HG03108 (cell line): Measurements from ENCODE around the gene GAMT.
"Not testable (repeated sequence)": the region's sequence is repeated elsewhere in the genome, so short reads cannot be mapped to it uniquely, and the experiment has no call there.

Source experiments
- ATAC-seq: cut with Tn5 transposase; IDR thresholded peaks from one replicate; pipeline ENCODE4 v1.9.1; 2021; ENCODE audit warnings: moderate library complexity; ENCODE audit not compliant: unreplicated experiment

The GAMT gene

DNA sequence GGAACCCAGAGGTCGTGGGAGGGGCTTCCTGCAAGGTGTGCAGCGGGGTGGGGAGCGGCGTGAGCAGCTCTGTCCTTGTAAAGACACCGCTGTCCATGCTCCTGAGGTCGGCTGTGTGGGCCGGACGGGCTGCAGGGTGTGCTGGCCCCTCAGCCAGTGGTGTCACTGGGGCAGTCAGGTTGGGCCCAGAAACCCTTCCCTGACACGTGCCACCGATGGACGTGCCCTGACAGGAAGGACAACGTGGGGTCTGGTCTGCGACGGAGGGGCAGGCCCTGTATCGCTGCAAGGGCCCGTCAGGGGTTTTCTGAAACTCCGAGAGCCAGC lies 32.7 kb upstream of the GAMT start:
- ATAC-seq, result no peak

DNA sequence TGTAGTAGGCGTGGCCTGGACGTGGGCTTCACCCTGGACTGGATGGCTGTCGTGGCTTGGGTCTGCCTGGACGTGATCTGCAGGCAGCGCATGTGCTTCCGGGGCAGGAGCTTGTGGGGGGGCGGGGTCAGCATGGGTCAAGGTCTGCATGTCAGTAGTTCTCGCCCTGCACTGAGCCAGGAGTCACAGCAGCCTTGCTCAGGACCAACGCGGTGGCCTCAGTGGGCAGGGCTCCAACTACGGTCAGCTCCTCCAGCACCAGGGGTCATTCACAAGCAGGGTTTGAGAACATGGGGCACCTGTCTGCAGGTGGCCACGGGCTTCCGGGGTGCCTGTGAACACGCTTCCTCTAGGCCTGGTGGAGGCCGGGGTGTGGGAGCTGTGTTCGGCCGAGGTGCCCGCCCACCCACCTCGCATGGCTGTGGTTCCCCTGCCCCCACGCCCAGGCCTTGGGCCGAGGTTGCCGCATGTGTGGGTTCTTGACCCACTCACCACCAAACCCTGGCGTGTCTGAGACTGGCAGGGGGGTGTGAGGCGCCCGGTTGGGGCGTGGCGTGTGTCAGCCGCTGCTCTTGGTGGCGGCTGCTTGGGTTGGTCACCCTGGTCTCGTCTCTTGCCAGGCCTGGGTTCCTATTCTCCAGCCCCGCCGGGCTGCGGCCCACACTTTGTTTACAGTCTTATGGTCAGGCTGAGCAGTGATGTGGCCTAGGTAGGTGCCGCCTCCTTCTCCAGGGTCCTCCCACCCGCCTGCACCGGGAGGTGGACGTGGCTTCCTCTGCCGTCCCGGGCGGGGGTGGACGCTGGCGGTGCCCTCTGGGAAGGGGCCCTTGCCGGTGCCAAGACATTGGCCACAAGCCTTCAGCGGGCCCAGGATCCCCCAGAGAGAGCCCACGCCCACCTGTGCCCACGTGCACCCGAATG lies 32.0 kb upstream of the GAMT start:
- no peak for ATAC-seq

DNA sequence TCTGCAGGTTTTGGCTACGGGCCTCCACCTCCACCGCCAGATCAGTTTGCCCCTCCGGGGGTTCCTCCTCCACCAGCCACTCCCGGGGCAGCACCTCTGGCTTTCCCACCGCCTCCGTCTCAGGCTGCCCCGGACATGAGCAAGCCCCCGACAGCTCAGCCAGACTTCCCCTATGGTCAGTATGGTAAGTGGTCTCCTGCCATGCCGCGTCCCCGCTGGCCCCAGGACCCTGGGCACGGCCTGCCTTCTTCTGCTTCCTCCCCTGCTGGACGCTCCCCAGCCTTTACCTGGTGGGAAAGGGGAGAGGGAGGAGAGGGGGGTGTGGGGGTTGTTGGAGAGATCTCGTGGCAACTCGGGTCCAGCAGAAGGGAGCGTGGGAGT lies 31.2 kb upstream of the GAMT start:
- ATAC-seq, result no peak

DNA sequence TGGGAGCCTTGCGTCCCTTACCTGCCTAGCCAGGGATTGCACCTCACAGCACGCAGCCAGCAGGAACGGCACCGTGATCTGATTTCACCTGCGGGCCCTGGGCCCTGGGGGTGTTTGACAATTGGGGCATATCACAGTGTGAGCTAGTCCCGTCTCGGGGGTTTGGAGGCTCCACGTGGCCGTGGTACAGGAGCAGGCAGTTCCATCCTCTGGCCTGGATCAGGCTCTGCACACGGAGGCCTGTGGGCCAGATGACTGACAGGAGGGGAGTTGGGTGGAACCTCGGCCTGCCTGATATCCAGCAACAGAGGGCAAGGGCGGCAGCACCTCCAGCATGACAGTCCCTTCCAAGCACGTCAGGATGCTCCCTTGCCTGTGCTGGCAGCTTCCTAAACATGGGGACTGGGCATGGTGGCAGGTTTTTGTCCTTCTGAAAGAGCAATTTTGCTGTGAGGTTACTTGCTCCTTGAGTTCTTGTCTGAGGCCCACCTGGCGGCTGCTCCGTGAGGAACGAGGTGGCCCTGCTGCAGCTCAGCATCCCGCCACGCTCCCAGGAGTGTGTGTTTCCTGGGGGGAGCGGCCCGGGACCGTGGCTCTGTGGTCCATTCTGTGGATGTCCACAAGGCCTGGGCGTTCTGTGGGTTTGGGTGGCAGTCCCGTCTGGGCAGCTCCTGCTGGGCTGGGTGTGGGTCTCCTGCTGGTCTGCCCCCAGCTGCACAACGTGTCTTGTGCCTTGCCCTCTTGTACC lies 30.6 kb upstream of the GAMT start:
- ATAC-seq, result no peak

DNA sequence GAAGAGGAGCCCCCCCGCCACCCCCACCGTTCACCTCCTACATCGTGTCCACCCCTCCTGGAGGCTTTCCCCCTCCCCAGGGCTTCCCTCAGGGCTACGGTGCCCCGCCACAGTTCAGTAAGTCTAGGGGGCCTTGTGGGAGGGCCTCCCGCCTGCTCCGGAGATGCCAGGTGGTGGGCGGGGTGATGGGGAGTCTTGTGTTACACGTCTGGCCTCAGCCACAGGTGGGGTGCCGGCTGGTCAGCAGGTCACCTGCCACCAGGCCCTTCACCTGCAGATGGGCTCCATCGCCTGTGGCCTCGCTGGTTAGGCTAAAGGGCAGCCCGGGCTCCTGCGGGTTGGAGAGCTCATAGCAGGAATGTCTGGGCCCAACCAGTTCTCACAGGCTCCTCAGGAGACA lies 28.9 kb upstream of the GAMT start:
- ATAC-seq, result no peak

DNA sequence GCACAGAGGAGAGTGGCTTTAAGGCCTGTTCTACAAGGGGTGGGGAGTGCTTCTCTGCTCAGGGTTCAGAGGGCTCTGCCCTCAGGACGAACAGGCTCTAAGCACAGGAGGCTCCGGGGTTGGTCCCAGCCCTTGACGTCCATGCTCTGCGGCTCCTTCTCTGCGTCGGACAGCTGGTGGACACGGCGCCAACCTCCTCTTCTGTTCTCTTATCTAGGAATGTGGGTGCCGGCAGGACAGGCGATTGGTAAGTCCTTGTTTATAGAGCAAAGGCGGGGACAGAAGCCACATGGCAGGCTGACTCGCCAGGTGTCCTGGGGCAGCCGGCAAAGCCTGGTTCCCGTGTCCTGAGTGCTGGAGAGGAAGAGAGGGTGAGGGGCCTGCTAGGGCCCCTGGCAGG lies 28.4 kb upstream of the GAMT start:
- no peak for ATAC-seq

DNA sequence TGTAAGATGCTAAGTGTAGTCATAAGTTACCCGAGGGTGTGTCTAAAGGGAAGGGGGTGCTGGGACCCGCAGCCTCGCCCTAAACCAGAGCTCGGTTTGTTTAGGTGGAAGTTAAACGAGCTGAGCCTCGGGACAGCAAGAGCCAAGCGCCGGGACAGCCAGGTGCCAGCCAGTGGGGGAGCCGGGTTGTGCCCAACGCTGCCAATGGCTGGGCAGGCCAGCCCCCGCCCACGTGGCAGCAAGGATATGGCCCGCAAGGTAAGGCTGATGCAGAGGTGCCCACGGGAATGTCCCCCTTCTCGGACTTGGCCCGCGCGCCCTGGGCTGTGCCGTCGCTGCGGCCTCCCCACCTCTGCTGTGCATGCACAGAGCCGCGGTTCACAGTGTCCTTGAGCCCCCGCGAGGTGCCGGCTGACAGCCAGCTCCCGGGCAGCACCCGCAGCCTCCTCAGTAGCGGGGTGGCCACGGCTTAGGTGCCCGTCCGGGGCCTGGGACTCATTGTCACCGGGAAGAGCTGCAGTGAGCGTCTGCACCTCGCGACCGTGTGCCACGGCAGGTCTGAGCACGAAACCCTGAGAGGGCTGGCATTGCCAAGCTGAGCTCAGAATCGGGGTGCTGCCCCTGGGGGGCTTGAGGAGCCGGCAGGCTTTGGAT lies 27.5 kb upstream of the GAMT start:
- ATAC-seq, result no peak

DNA sequence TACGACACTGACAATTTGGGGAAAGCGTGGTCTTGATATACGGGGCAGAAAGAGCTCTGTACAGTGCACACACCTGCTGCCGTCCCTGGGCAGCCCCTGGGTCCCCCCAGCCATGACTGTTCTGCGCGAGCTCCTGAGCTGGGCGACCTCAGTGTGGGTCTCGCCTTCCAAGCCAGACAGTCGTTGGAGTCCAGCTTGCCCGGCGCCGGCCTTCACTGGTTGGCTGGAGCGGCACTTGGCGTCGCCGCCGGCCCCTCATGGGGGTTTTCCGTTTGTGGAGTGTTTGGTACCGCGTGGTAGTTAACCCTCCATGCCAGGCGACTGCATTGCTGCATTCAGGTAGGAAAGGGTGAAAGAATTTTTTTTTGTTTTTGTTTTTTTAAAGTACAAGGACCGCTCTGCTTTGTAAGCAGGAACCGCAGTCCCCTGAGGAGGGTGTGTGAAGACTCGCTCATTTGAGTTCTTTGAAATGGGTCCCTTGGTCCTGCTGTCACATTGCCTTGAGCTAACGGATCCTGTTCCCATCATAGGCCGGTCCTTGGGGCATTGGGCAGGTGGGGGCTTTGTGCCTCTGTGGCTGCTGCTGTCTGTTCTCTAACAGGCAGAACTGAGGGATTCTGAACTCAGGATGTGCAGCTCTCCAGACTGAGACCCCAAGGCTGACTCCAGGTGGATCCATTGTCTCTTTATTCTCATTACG lies 26.0 kb upstream of the GAMT start:
- no peak for ATAC-seq

DNA sequence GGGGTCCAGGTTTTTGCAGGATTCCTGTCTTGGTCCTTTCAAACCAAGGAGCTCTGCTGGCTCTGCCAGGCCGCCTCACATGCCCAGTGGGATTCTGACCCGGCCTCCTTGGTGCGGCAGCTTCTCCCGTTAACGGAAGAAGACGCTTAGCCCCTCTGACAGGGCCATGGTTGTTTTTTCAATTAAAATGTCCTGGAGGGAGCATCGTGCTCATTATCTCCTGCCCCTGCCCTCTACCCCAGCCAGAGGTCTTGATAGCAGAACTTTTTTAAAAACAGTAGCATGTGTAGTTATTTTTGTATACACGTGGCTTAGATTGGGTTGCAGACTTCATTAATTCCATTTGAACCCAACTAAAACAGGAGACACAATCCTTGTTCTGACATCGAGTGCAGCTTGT lies 25.4 kb upstream of the GAMT start:
- no peak for ATAC-seq

DNA sequence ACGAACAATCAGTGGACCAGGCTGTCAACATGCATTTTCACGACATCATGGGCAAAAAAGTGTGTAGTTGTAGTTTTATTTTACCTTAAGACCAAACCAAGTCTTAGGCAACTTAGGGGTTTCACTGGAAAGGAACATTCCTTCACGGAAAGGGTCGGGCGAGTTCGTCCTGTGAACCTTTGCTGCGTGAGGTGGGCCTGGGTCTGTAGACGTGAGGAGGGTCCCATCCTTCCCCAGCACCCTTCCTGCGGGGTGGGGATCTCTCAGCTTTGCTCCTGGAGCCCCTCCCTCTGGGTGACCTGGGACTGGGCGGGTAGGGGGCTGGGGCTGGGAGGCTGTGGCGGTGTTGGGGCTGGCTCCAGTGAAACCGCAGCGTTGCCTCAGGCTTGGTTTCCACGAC lies 24.6 kb upstream of the GAMT start:
- no peak for ATAC-seq

DNA sequence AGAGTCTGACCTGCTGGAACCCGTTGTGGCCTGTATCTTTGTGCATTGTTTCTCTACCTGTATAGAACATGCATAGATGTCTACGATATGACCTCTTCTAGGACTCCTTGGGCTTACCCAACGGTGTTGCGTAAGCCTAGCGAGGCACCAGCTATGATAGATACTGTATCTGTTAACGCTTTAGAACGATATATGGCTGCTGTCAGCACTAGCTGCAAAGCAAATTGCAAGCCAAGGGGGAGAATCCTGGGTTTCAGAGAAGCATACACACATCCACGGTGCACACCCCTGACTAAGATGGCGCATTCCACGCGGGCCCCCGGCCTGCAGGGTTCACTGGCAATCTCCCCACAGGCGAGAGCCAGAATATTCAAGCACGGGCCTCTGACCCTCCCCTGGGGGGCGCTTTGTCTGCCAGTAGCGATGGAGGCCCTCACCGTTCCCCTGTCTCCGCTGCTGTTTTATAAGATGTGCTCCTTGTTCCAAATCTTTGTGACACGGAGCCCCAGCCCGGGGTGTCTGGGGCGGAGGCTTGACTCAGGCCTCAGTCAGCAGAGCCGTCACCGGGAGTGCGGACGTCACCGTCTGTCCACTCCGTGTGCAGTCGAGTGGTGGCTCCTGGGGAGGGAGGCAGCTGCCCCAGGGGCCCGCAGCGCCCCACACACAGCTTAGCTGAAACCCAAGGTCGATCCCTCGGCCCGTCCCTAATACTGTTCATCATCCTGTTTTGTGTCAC lies 23.9 kb upstream of the GAMT start:
- no peak for ATAC-seq

DNA sequence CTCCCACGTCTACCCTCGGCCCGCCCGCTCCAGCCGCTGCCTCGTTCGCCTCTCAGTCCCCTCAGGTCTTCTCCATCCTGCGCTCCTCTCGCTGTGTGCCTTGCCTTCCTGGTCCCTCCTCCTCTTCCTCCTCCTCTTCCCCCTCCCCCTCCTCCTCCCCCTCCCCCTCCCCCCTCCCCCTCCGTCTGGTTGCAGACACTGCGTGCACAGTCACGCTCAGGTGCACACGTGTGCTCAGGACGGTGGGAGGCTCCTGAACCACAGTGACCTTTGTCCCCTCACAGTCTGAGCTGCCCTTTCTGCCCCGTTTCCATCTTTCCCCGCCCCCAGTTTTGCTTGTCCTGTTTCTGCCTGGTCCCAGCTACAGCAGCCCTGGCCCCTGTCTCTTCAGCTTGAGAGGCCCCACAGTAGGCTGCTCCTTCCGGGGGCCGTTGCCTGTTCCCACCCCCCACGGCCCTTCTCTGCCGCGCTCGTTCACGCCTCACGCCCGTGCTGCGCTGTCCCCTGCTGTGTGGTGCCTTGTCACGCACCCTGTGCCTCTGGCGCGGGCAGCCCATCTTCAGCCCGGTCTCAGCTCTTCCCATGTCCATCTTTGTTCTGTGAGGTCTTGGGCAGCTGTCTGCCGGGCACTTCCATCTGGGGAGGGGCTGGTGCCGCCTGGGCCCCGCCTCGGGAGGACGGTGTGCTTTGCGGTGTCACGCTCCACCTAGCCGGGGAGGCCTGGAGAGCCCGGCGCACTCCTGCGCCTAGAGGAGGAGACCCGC lies 23.0 kb upstream of the GAMT start:
- ATAC-seq, result no peak

DNA sequence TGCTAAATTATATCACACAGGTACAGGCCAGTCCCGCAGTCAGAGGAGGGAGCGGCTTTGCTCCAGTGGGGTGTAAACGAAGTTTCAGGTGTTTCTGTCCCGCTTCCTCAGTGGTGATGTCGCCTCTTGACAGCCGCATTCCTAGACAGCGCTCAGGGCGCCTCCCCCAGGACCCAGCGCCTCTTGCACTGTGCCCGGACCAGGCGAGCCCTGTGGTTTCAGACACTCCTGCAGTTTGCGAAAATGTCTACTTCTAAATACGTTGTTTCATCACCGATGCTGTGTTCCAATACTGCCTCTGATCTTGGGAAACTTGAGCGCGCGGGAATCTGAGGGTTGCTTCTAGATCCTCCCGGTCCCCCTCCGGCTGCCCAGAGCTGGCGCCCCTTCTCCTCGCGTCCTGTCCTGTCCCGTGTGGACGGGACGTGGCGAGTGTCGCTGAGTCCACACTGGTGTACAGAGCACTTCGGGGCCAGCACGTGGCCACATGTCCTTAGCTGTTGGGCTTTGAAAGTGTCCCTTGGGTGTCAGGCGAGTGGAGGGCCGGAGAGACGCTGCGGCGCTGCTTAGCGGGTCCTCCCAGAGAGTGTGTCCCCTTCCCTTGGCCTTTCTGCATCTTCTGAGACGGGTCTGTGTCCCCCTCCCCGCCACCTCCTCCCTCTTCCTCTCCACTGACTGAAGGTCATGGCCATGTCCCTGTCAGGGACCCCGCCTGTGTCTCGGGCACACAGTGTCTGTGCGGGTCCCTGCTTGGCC lies 22.3 kb upstream of the GAMT start:
- no peak for ATAC-seq

DNA sequence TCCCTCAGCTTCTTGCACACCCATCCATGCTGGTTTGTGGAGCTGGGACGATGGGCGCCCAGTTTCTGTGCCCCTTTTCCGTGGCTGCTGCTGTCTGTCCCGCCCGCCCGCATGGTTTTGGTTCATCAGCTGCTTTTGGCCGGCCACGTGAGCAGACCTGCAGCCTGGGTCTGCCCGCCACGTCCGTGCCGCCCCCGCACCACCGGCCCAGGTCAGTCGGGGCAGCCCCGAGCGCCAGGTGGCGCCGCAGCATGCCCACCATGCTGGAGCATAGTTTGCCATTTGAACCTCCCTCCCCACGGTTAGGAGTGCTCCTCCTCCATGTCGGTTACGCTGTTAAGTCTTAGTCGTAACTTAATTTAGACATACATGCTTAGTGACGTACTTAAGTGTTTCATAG lies 21.6 kb upstream of the GAMT start:
- no peak for ATAC-seq

DNA sequence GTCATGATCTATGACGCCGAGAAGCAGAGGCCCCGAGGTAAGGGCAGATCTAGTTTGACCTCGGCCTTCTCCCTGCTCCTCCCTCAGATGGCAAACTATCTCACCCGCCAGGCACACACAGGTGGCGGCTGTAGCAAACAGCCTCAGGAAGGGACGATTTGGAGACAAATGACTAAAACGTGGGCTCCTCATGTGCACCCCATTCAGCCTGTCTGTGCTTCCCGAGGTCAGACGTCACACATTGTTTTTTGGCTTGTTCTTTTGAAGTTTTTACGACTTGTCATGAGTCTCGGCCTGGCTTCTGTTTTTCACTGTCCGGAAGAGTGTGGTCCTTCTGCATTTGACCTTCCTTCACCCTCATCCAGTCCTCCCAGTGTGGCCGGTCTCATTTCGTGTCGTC lies 21.0 kb upstream of the GAMT start:
- ATAC-seq, result no peak

DNA sequence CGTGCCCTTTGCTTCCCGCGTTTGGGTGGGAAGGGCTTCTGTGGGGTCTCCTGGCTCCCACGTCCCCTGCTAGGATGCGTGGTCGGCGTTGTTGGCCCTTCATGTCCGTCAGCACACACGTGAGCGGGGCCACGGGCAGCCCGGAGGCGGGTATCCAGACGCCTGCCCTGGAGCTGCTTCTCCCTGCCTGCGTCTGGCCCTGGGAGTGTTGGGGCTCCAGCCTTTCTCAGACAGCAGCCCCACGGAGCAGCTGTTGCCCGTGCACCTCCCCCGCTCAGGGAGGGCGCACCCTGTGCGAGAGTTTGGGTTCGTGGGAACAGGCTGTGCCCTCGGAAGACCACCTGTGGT lies 20.6 kb upstream of the GAMT start:
- ATAC-seq, result no peak

DNA sequence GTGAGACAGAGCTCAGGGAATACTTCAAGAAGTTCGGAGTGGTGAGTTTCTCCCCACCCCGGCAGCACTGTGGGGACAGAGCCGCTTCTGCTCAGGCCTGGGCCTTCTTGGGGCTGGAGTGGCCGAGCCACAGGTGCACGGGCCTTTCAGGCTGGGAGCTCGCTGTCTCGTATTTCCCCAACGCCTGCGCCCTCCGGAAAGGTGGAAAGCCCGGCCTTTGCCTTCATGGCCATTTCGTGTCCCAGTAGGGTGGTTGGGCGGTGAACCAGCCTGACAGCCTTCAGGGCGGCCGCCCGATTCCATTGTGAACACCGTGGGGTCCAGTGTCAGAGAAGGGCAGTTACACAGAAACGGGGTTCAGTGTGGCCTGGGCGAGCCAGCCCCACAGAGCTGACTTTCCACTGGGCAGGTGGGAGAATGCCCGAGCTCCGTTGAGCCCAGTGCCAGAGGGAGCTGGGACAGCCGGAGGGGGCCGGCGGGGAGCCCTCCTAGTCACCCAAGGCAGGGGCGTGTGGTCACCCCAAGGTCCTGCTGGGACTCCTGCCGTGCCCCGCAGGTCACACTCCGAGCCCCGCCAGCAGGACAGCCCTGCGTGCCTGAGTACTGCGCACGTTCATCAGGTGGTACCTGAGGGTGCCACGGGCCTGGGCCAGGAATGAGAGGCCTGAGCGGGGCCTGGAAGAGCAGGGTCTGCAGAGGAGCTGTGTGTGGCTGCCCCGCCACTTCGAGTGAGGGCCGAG lies 20.0 kb upstream of the GAMT start:
- no peak for ATAC-seq

DNA sequence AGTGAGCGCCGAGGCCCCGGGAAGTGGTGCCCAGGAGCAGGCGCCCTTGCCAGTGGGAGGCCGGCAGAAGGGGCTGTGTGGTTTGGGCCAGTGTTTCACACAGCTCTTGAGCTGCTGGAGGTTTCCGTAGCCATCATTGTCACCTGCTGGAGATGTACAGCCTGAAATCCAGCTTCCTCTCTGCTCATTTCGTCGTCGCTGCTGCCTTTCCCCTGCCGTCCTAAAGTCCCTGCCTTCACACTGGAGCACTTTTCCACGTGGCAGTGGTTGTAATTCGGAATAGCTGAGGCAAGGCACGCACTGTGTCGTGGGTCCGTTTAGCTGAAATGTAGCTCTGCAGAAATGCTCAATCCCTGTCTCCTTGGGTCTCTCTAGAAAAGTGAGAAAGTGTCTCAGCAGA lies 19.2 kb upstream of the GAMT start:
- ATAC-seq, result no peak

DNA sequence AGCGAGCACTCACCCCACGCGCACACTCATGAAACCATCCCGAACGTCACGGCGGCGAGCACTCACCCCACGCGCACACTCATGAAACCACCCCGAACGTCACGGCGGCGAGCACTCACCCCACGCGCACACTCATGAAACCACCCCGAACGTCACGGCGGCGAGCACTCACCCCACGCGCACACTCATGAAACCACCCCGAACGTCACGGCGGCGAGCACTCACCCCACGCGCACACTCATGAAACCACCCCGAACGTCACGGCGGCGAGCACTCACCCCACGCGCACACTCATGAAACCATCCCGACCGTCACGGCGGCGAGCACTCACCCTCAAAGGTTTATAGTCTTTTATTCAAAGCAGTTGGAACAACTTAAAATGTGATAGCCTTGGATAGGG lies 18.7 kb upstream of the GAMT start:
- ATAC-seq, result not testable (repeated sequence)
